ENCODE results near the gene ALAS1. TPM values are rescaled to one million over a fixed set of nuclear protein-coding genes. Genes with fewer than 3 reads are reported as not detected.

ALAS1 gene
- total RNA-seq, 1 donor from 2014 or later = 123 TPM

GRCh38 chr3:52208556-52208955, 10.6 kb downstream of the ALAS1 start:
- no peak for DNase-seq (ENCODE audit: low spot score)
- Mint-ChIP-seq H3K4me3 (ENCODE audit: low read depth) (no peak overlapping the region), H3K36me3 (ENCODE audit: low read depth) (peaks cover 93% of the 10 kb centered on the region), H3K4me1 (ENCODE audit: low read depth) (peaks cover 17% of the 10 kb centered on the region), H3K9me3 (no peaks in the 10 kb centered on the region), H3K27ac (no peak overlapping the region), H3K27me3 (ENCODE audit: low read depth) (no peaks in the 10 kb centered on the region)
- intact Hi-C loops (cut with micrococcal nuclease) = no loop called here

- no peak overlapping the region for H3K4me3 Mint-ChIP-seq (ENCODE audit: low read depth)
- H3K27ac Mint-ChIP-seq = no peak overlapping the region
- H3K36me3 Mint-ChIP-seq (ENCODE audit: low read depth) = peaks cover 94% of the 10 kb centered on the region
- no peak for DNase-seq (ENCODE audit: low spot score)
- H3K4me1 Mint-ChIP-seq (ENCODE audit: low read depth) = peaks cover 6% of the 10 kb centered on the region
- intact Hi-C loops (cut with micrococcal nuclease) = no loop called here
- H3K27me3 Mint-ChIP-seq (ENCODE audit: low read depth) = no peaks in the 10 kb centered on the region
- no peaks in the 10 kb centered on the region for H3K9me3 Mint-ChIP-seq
These were observed 12.1 kb downstream of the ALAS1 start for GRCh38 chr3:52210037-52210436.

- H3K27ac Mint-ChIP-seq = no peak overlapping the region
- intact Hi-C loops (cut with micrococcal nuclease) = no loop called here
- H3K4me1 Mint-ChIP-seq (ENCODE audit: low read depth) = peaks cover 6% of the 10 kb centered on the region
- no peaks in the 10 kb centered on the region for H3K9me3 Mint-ChIP-seq
- no peak for DNase-seq (ENCODE audit: low spot score)
- no peak overlapping the region for H3K4me3 Mint-ChIP-seq (ENCODE audit: low read depth)
- H3K27me3 Mint-ChIP-seq (ENCODE audit: low read depth) = no peaks in the 10 kb centered on the region
- peaks cover 94% of the 10 kb centered on the region for H3K36me3 Mint-ChIP-seq (ENCODE audit: low read depth)
These were observed 12.6 kb downstream of the ALAS1 start for GRCh38 chr3:52210550-52211046.

- Mint-ChIP-seq H3K9me3 (no peaks in the 10 kb centered on the region), H3K36me3 (ENCODE audit: low read depth) (peaks cover 89% of the 10 kb centered on the region), H3K4me3 (ENCODE audit: low read depth) (no peak overlapping the region), H3K27ac (no peak overlapping the region), H3K4me1 (ENCODE audit: low read depth) (peaks cover 6% of the 10 kb centered on the region), H3K27me3 (ENCODE audit: low read depth) (no peaks in the 10 kb centered on the region)
- intact Hi-C loops (cut with micrococcal nuclease) = no loop called here
- no peak for DNase-seq (ENCODE audit: low spot score)
These were observed 13.4 kb downstream of the ALAS1 start for GRCh38 chr3:52211268-52211891.

GRCh38 chr3:52213005-52213404, 15.0 kb downstream of the ALAS1 start:
- H3K36me3 Mint-ChIP-seq (ENCODE audit: low read depth) = peaks cover 82% of the 10 kb centered on the region
- no peaks in the 10 kb centered on the region for H3K9me3 Mint-ChIP-seq
- intact Hi-C loops (cut with micrococcal nuclease) = no loop called here

GRCh38 chr3:52213901-52214300, 15.9 kb downstream of the ALAS1 start:
- Mint-ChIP-seq H3K9me3 (no peaks in the 10 kb centered on the region), H3K27me3 (ENCODE audit: low read depth) (no peaks in the 10 kb centered on the region), H3K4me3 (ENCODE audit: low read depth) (no peak overlapping the region), H3K4me1 (ENCODE audit: low read depth) (peaks cover 30% of the 10 kb centered on the region), H3K36me3 (ENCODE audit: low read depth) (peaks cover 73% of the 10 kb centered on the region), H3K27ac (no peak overlapping the region)
- DNase-seq (ENCODE audit: low spot score) = no peak
- intact Hi-C loops (cut with micrococcal nuclease) = no loop called here

More at GRCh38 chr3:52213005-52213404, 15.0 kb downstream of the ALAS1 start:
- no peak overlapping the region for H3K27ac Mint-ChIP-seq
- DNase-seq (ENCODE audit: low spot score) = no peak
- H3K4me1 Mint-ChIP-seq (ENCODE audit: low read depth) = peaks cover 22% of the 10 kb centered on the region
- H3K4me3 Mint-ChIP-seq (ENCODE audit: low read depth) = no peak overlapping the region
- no peaks in the 10 kb centered on the region for H3K27me3 Mint-ChIP-seq (ENCODE audit: low read depth)

GRCh38 chr3:52215351-52215750, 17.4 kb downstream of the ALAS1 start:
- peak overlapping the region; percentile 4 for H3K27ac Mint-ChIP-seq
- no peak overlapping the region for H3K4me3 Mint-ChIP-seq (ENCODE audit: low read depth)
- peaks cover 58% of the 10 kb centered on the region for H3K36me3 Mint-ChIP-seq (ENCODE audit: low read depth)
- H3K27me3 Mint-ChIP-seq (ENCODE audit: low read depth) = no peaks in the 10 kb centered on the region
- H3K4me1 Mint-ChIP-seq (ENCODE audit: low read depth) = peaks cover 36% of the 10 kb centered on the region
- intact Hi-C loops (cut with micrococcal nuclease) = no loop called here
- no peaks in the 10 kb centered on the region for H3K9me3 Mint-ChIP-seq
- no peak for DNase-seq (ENCODE audit: low spot score)

- DNase-seq (ENCODE audit: low spot score) = no peak
- H3K9me3 Mint-ChIP-seq = no peaks in the 10 kb centered on the region
- H3K4me3 Mint-ChIP-seq (ENCODE audit: low read depth) = peak overlapping the region; percentile 3
- intact Hi-C loops (cut with micrococcal nuclease) = no loop called here
- H3K36me3 Mint-ChIP-seq (ENCODE audit: low read depth) = peaks cover 46% of the 10 kb centered on the region
- peak overlapping the region; percentile 71 for H3K27ac Mint-ChIP-seq
- H3K27me3 Mint-ChIP-seq (ENCODE audit: low read depth) = no peaks in the 10 kb centered on the region
- H3K4me1 Mint-ChIP-seq (ENCODE audit: low read depth) = peaks cover 42% of the 10 kb centered on the region
These were observed 18.8 kb downstream of the ALAS1 start for GRCh38 chr3:52216585-52217408.

- no peaks in the 10 kb centered on the region for H3K27me3 Mint-ChIP-seq (ENCODE audit: low read depth)
- intact Hi-C loops (cut with micrococcal nuclease) = no loop called here
- H3K4me3 Mint-ChIP-seq (ENCODE audit: low read depth) = no peak overlapping the region
- peaks cover 40% of the 10 kb centered on the region for H3K36me3 Mint-ChIP-seq (ENCODE audit: low read depth)
- no peaks in the 10 kb centered on the region for H3K9me3 Mint-ChIP-seq
- peaks cover 48% of the 10 kb centered on the region for H3K4me1 Mint-ChIP-seq (ENCODE audit: low read depth)
- no peak for DNase-seq (ENCODE audit: low spot score)
- H3K27ac Mint-ChIP-seq = peak overlapping the region; percentile 71
These were observed 19.4 kb downstream of the ALAS1 start for GRCh38 chr3:52217409-52217805.

- peaks cover 51% of the 10 kb centered on the region for H3K4me1 Mint-ChIP-seq (ENCODE audit: low read depth)
- DNase-seq (ENCODE audit: low spot score) = no peak
- intact Hi-C loops (cut with micrococcal nuclease) = no loop called here
- peak overlapping the region; percentile 27 for H3K4me3 Mint-ChIP-seq (ENCODE audit: low read depth)
- H3K27ac Mint-ChIP-seq = no peak overlapping the region
- no peaks in the 10 kb centered on the region for H3K27me3 Mint-ChIP-seq (ENCODE audit: low read depth)
- H3K9me3 Mint-ChIP-seq = no peaks in the 10 kb centered on the region
- H3K36me3 Mint-ChIP-seq (ENCODE audit: low read depth) = peaks cover 34% of the 10 kb centered on the region
These were observed 20.1 kb downstream of the ALAS1 start for GRCh38 chr3:52218026-52218425.

- H3K4me1 Mint-ChIP-seq (ENCODE audit: low read depth) = peaks cover 53% of the 10 kb centered on the region
- H3K27ac Mint-ChIP-seq = peak overlapping the region; percentile 56
- intact Hi-C loops (cut with micrococcal nuclease) = no loop called here
- peaks cover 31% of the 10 kb centered on the region for H3K36me3 Mint-ChIP-seq (ENCODE audit: low read depth)
- H3K9me3 Mint-ChIP-seq = no peaks in the 10 kb centered on the region
- peak overlapping the region; percentile 27 for H3K4me3 Mint-ChIP-seq (ENCODE audit: low read depth)
- no peak for DNase-seq (ENCODE audit: low spot score)
- H3K27me3 Mint-ChIP-seq (ENCODE audit: low read depth) = no peaks in the 10 kb centered on the region
These were observed 20.5 kb downstream of the ALAS1 start for GRCh38 chr3:52218454-52218853.

GRCh38 chr3:52218937-52219650, 21.1 kb downstream of the ALAS1 start:
- Mint-ChIP-seq H3K27ac (peak overlapping the region; percentile 56), H3K27me3 (ENCODE audit: low read depth) (no peaks in the 10 kb centered on the region), H3K4me1 (ENCODE audit: low read depth) (peaks cover 54% of the 10 kb centered on the region), H3K36me3 (ENCODE audit: low read depth) (peaks cover 25% of the 10 kb centered on the region), H3K4me3 (ENCODE audit: low read depth) (no peak overlapping the region), H3K9me3 (no peaks in the 10 kb centered on the region)
- no peak for DNase-seq (ENCODE audit: low spot score)
- intact Hi-C loops (cut with micrococcal nuclease) = no loop called here
